HepG2 (cell line): Measurements from ENCODE around the gene LZTR1. TPM values are rescaled to one million over a fixed set of nuclear protein-coding genes. Genes with fewer than 3 reads are reported as not detected.

Experiments used
- CREB1 ChIP-seq, 2 experiments: fragments of 450-650 bp in 1 of 2; IDR thresholded peaks; 2 replicates each; pipeline ENCODE4 v1.6.1; 2016 to 2017; ENCODE audit warnings: control low read depth in 1 of 2, mild to moderate bottlenecking in 1 of 2, missing compliant biosample characterization in 1 of 2, missing genetic modification characterization in 1 of 2
- CREM ChIP-seq, 2 experiments: sonication (generic) in 1 of 2; formaldehyde crosslinking in 1 of 2; IDR thresholded peaks; 2 replicates each; pipeline versions ENCODE4 v1.4.0 to v1.6.1; 2016 to 2020; ENCODE audit warnings: antibody characterized with exemption in 1 of 2, mild to moderate bottlenecking in 1 of 2, missing genetic modification reagents in 1 of 2
- ELF1 ChIP-seq: sonication (generic); formaldehyde crosslinking; IDR thresholded peaks from 2 replicates; pipeline ENCODE4 v1.4.0; 2020; ENCODE audit warnings: missing genetic modification reagents
- FOXK1 ChIP-seq: sonication (generic); formaldehyde crosslinking; IDR thresholded peaks from 2 replicates; pipeline ENCODE4 v1.4.0; 2020; ENCODE audit warnings: low read depth, missing genetic modification reagents, borderline replicate concordance
- HNRNPLL ChIP-seq: fragments of 200-400 bp; formaldehyde crosslinking; IDR thresholded peaks from 2 replicates; pipeline ENCODE4 v1.6.1; 2017; ENCODE audit warnings: mild to moderate bottlenecking, low read depth, low read length; ENCODE audit not compliant: poor library complexity, severe bottlenecking
- IRF2 ChIP-seq: IDR thresholded peaks from 2 replicates; pipeline ENCODE4 v1.6.1; 2018; ENCODE audit warnings: missing genetic modification reagents, missing compliant biosample characterization
- MED8 ChIP-seq: sonication (generic); formaldehyde crosslinking; IDR thresholded peaks from 2 replicates; pipeline ENCODE4 v1.8.1; 2023; ENCODE audit warnings: mild to moderate bottlenecking, missing genetic modification reagents; ENCODE audit not compliant: insufficient replicate concordance
- MLX ChIP-seq: IDR thresholded peaks from 2 replicates; pipeline ENCODE4 v1.6.1; 2016
- MXD4 ChIP-seq: IDR thresholded peaks from 2 replicates; pipeline ENCODE4 v1.6.1; 2016; ENCODE audit warnings: mild to moderate bottlenecking, missing biosample characterization, missing genetic modification reagents
- RXRA ChIP-seq: sonication (generic); formaldehyde crosslinking; IDR thresholded peaks from 2 replicates; pipeline ENCODE4 v1.5.1; 2020; ENCODE audit warnings: missing genetic modification reagents
- SOX6 ChIP-seq, 2 experiments: fragments of 450-650 bp in 1 of 2; sonication (generic) in 1 of 2; formaldehyde crosslinking in 1 of 2; IDR thresholded peaks; 2 replicates each; pipeline versions ENCODE4 v1.4.0 to v1.6.1; 2017 to 2020; ENCODE audit warnings: antibody characterized with exemption in 1 of 2, mild to moderate bottlenecking in 1 of 2, missing genetic modification reagents in 1 of 2
- ZBTB20 ChIP-seq: sonication (generic); formaldehyde crosslinking; IDR thresholded peaks from 2 replicates; pipeline ENCODE4 v1.8.1; 2023; ENCODE audit warnings: missing genetic modification reagents, low read depth, mild to moderate bottlenecking, borderline replicate concordance
- ZFX ChIP-seq: sonication (generic); formaldehyde crosslinking; IDR thresholded peaks from 2 replicates; pipeline ENCODE4 v1.4.0; 2020; ENCODE audit warnings: mild to moderate bottlenecking, low read depth, missing genetic modification reagents, moderate library complexity
- ZNF292 ChIP-seq: sonication (generic); formaldehyde crosslinking; IDR thresholded peaks from 2 replicates; pipeline ENCODE4 v1.8.1; 2022; ENCODE audit warnings: mild to moderate bottlenecking, low read depth, missing genetic modification reagents, borderline replicate concordance
- ZNF512 ChIP-seq: sonication (generic); formaldehyde crosslinking; IDR thresholded peaks from 2 replicates; pipeline ENCODE4 v1.4.0; 2020; ENCODE audit warnings: mild to moderate bottlenecking, missing genetic modification reagents
- ZNF7 ChIP-seq: IDR thresholded peaks from 2 replicates; pipeline ENCODE4 v1.6.1; 2016; ENCODE audit warnings: missing biosample characterization, missing genetic modification reagents
- ZNF713 ChIP-seq: sonication (generic); formaldehyde crosslinking; IDR thresholded peaks from 2 replicates; pipeline ENCODE4 v1.4.0; 2020; ENCODE audit warnings: mild to moderate bottlenecking, missing genetic modification reagents
- ZNF770 ChIP-seq: sonication (generic); formaldehyde crosslinking; IDR thresholded peaks from 2 replicates; pipeline ENCODE4 v1.5.0; 2020; ENCODE audit warnings: mild to moderate bottlenecking, missing genetic modification reagents
- ZNF816 ChIP-seq: sonication (generic); formaldehyde crosslinking; IDR thresholded peaks from 2 replicates; pipeline ENCODE4 v1.8.0; 2022; ENCODE audit warnings: missing genetic modification reagents, mild to moderate bottlenecking, borderline replicate concordance
- polyA plus RNA-seq, 8 experiments: library from polyadenylated mRNA; depleted of rRNA in 3 of 8; stranded (reverse) in 7 of 8; unstranded in 1 of 8; fragments of >200 nt; fragmentation: Illumina TruSeq in 4 of 8; extraction: Trizol in 4 of 8; gene quantifications; 2 replicates each; pipeline versions ENCODE4 v1.2.1 to v1.2.3, GENCODE V29; 2011 to 2016; ENCODE audit warnings: low read depth in 4 of 8, missing spikeins in 1 of 8, mixed read lengths in 1 of 8; ENCODE audit not compliant: insufficient read depth in 1 of 8
- total RNA-seq, 5 experiments: library from RNA; depleted of rRNA; stranded (reverse); fragments of >200 nt; fragmentation: Illumina TruSeq; extraction: Trizol; gene quantifications; 2 replicates each; pipeline ENCODE4 v1.2.3, GENCODE V29; 2016; ENCODE audit warnings: low read depth in 1 of 5
- TF ChIP-seq, protein P1 (sequence below): sonication (generic); IDR thresholded peaks from 2 replicates; pipeline ENCODE4 v1.6.1; 2016; ENCODE audit warnings: low read depth, borderline replicate concordance

Gene LZTR1
- total and polyA plus RNA-seq, 2 of the 13 experiments (the other 11 are each of a cell fraction or from before 2014, with no cell fraction given) = 21.8 to 22.4 TPM

DNA sequence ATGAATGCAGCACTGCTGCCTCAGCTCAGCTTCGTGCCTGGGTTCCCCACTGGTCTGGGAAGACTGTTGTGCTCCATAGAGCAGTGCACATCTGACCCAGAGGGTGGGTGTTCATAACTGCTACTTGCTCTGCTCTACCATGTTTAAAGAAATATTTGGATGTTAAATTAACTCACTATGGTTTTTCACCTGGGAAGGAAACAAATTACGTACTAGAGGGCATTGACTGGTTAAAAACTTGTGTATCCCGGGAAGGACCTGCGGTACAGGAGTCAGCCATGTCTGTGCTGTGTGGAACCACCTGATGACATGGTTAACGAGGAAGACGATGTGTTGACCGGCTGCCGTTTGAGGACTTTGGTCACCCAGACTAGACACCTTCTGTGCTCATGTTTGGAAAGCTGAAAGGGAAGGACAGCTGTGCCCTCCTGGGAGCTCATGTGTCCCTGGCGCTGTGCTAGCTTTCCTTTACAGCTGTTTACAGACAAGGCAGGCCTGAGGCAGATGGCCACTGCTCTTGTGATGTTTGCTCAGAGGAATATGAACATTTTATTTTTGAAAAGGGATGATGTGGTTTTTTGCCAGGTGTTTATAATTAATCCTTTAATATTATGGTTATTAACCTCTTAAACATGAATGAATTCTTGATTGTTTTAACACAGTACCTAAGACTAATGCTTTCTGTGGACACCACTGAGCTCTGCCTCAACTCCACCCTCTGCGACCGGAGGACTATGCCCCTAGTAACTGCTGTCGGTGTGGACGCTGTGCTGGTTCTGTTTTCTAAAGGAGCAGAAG, 29.4 kb upstream of the LZTR1 start (continued):
- TF ChIP-seq, protein P1, sequence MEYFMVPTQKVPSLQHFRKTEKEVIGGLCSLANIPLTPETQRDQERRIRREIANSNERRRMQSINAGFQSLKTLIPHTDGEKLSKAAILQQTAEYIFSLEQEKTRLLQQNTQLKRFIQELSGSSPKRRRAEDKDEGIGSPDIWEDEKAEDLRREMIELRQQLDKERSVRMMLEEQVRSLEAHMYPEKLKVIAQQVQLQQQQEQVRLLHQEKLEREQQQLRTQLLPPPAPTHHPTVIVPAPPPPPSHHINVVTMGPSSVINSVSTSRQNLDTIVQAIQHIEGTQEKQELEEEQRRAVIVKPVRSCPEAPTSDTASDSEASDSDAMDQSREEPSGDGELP = peak; percentile 98
- TF ChIP-seq MXD4 (CRISPR knock-in tag) (no peak), SOX6 (IDR thresholded peaks at IDR 0.05) (no peak), SOX6 (CRISPR knock-in tag; IDR thresholded peaks at IDR 0.05) (peak; percentile 62), ZNF7 (CRISPR knock-in tag) (no peak), ZNF512 (CRISPR knock-in tag) (0 out of 2 replicates have a peak, but pooled peaks have one; percentile 19), ZBTB20 (CRISPR knock-in tag) (no peak), ZNF292 (CRISPR knock-in tag) (peak; percentile 84; the same call in 1 of the 2 replicates), MED8 (CRISPR knock-in tag) (no peak), CREB1 (IDR thresholded peaks at IDR 0.05) (no peak), CREB1 (CRISPR knock-in tag; IDR thresholded peaks at IDR 0.05) (no peak), FOXK1 (CRISPR knock-in tag) (peak; percentile 52; the same call in 1 of the 2 replicates), RXRA (peak; percentile 49; the same call in 1 of the 2 replicates), HNRNPLL (no peak), MLX (0 out of 2 replicates have a peak, but pooled peaks have one; percentile 40), ZFX (CRISPR knock-in tag) (peak; percentile 55; the same call in 1 of the 2 replicates), ELF1 (CRISPR knock-in tag) (peak; percentile 39; the same call in 1 of the 2 replicates), ZNF770 (CRISPR knock-in tag) (no peak), IRF2 (CRISPR knock-in tag) (peak; percentile 68), CREM (IDR thresholded peaks at IDR 0.05) (peak; percentile 14; the same call in 1 of the 2 replicates), CREM (CRISPR knock-in tag; IDR thresholded peaks at IDR 0.05) (no peak), ZNF816 (CRISPR knock-in tag) (peak; percentile 27; the same call in 1 of the 2 replicates), ZNF713 (CRISPR knock-in tag) (peak; percentile 71; the same call in 1 of the 2 replicates)
